Stomach (tissue), 4 donors: Measurements from ENCODE around the gene HMGCR.

Experiments used
- EP300 ChIP-seq: sonication (generic); formaldehyde crosslinking; IDR thresholded peaks from one replicate; pipeline ENCODE4 v1.6.1; 2017; ENCODE audit warnings: antibody characterized with exemption
- POLR2A ChIP-seq, 4 donors: fragments of 450-650 bp; IDR thresholded peaks; one replicate each; pipeline ENCODE4 v1.6.1; 2016; ENCODE audit warnings: antibody characterized with exemption in 4 of 4, control low read depth in 2 of 4, mild to moderate bottlenecking in 1 of 4, moderate library complexity in 1 of 4
- TF ChIP-seq, protein P1 (sequence below), 7 experiments: fragments of 450-650 bp in 4 of 7; fragments of 200-600 bp in 3 of 7; sonication (generic) in 3 of 7; IDR thresholded peaks; one replicate each; pipeline ENCODE4 v1.5.1; 2016 to 2019; ENCODE audit warnings: antibody characterized with exemption in 7 of 7, control low read depth in 2 of 7, mild to moderate bottlenecking in 1 of 7

DNA sequence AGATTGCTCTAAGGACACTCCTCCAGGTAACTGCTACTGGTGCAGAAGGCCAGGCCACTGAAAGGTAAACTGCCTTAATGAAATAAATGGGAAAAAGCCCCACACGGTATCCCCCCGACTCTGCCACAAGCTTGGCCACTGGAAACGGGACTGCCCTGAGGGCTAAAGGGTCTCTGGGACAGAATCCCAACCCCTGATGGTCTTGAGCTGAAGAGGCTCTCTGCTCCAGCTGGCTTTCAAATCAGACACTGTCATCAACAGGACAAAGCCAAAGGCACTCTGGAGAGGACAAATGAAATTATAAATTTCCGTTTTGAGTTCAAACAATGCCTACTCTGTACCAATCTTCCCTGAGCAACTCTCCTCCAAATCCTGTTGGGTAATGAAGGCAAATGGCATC lies 33.6 kb upstream of the HMGCR start:
- TF ChIP-seq, protein P1, sequence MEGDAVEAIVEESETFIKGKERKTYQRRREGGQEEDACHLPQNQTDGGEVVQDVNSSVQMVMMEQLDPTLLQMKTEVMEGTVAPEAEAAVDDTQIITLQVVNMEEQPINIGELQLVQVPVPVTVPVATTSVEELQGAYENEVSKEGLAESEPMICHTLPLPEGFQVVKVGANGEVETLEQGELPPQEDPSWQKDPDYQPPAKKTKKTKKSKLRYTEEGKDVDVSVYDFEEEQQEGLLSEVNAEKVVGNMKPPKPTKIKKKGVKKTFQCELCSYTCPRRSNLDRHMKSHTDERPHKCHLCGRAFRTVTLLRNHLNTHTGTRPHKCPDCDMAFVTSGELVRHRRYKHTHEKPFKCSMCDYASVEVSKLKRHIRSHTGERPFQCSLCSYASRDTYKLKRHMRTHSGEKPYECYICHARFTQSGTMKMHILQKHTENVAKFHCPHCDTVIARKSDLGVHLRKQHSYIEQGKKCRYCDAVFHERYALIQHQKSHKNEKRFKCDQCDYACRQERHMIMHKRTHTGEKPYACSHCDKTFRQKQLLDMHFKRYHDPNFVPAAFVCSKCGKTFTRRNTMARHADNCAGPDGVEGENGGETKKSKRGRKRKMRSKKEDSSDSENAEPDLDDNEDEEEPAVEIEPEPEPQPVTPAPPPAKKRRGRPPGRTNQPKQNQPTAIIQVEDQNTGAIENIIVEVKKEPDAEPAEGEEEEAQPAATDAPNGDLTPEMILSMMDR (IDR thresholded peaks at IDR 0.05), result no peak
- no peak for TF ChIP-seq POLR2A (IDR thresholded peaks at IDR 0.05)
- TF ChIP-seq EP300, result no peak
